ENCODE data around the gene DENND1A. TPM values are rescaled to one million over a fixed set of nuclear protein-coding genes. Genes with fewer than 3 reads are reported as not detected.

The DENND1A gene
- total RNA-seq, 1 experiment from 2014 or later = 23.5 TPM

DNA sequence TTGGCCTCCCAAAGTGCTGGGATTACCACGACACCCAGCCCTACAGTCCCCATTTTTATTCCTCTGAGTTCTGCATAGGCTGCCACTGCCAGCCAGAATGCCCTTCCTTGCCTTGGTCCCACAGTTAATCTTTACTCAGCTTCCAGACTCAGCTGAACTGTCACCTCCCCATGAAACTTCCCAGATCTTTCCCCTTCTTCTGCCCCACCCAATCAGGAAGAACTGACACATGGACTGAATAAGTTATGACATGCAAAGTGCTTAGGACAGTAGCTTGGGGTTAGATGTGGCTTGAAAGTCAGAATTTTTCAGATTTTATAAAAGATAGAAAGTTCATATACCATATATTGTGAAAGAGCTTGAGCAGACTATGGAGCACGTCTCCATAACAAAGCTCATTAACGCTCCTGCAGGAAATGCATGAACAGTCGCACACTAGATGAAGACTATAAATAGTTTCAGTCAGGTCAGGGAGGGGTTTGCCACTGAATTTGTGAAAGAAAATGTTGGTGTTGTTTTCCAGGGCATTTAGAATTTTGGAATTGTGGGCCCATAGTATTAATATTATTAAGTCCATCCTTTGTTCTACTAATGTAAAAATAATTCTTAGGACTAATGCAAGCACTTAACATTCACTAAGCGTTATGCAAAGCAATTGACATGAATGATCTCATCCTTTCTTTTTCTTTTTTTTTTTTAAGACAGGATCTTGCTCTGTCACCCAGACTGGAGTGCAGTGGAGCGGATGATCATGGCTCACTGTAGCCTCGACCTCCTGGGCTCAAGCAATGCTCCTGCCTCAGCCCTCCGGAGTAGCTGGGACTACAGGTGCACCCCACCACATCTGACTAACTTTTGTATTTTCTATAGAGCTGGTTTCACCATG lies 36.1 kb upstream of the DENND1A start:
- Mint-ChIP-seq H3K27ac (no peak overlapping the region), H3K27me3 (ENCODE audit: low read depth) (peaks cover 12% of the 10 kb centered on the region), H3K36me3 (no peaks in the 10 kb centered on the region), H3K4me1 (peaks cover 11% of the 10 kb centered on the region), H3K4me3 (no peak overlapping the region), H3K9me3 (no peaks in the 10 kb centered on the region)
- ChIA-PET POLR2A (interaction anchor here (0.7 kb wide), 1 partner anchor 420 kb away, joined by 3 read pairs; no protein-coding TSS in a partner anchor), CTCF (interaction anchor here (1.1 kb wide), 1 partner anchor 74 kb away, joined by 3 read pairs; no protein-coding TSS in a partner anchor)
- TF ChIP-seq TCF7 (CRISPR knock-in tag; IDR thresholded peaks at IDR 0.05; ENCODE audit: low read depth) (no peak), ZNF121 (CRISPR knock-in tag; IDR thresholded peaks at IDR 0.05) (no peak), PREB (CRISPR knock-in tag; IDR thresholded peaks at IDR 0.05; ENCODE audit: borderline replicate concordance) (no peak), GTF2I (CRISPR knock-in tag; conservative IDR thresholded peaks at IDR 0.05) (no peak), ATF6 (CRISPR knock-in tag; IDR thresholded peaks at IDR 0.05) (no peak), ATF1 (CRISPR knock-in tag; IDR thresholded peaks at IDR 0.05) (no peak), MAX (CRISPR knock-in tag; IDR thresholded peaks at IDR 0.05) (no peak), ZBTB43 (CRISPR knock-in tag; IDR thresholded peaks at IDR 0.05) (no peak), SP1 (CRISPR knock-in tag; conservative IDR thresholded peaks at IDR 0.05) (no peak), MXD4 (CRISPR knock-in tag; IDR thresholded peaks at IDR 0.05; ENCODE audit: borderline replicate concordance) (no peak), ZBTB21 (CRISPR knock-in tag; IDR thresholded peaks at IDR 0.05; ENCODE audit: borderline replicate concordance) (no peak), CTCF (IDR thresholded peaks at IDR 0.05) (no peak), ERG (CRISPR knock-in tag; IDR thresholded peaks at IDR 0.05) (no peak), CREB1 (CRISPR knock-in tag; IDR thresholded peaks at IDR 0.05) (no peak)
- TF ChIP-seq, protein P1, sequence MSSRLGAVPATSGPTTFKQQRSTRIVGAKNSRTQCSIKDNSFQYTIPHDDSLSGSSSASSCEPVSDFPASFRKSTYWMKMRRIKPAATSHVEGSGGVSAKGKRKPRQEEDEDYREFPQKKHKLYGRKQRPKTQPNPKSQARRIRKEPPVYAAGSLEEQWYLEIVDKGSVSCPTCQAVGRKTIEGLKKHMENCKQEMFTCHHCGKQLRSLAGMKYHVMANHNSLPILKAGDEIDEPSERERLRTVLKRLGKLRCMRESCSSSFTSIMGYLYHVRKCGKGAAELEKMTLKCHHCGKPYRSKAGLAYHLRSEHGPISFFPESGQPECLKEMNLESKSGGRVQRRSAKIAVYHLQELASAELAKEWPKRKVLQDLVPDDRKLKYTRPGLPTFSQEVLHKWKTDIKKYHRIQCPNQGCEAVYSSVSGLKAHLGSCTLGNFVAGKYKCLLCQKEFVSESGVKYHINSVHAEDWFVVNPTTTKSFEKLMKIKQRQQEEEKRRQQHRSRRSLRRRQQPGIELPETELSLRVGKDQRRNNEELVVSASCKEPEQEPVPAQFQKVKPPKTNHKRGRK (CRISPR knock-in tag; IDR thresholded peaks at IDR 0.05; ENCODE audit: borderline replicate concordance) = no peak
- TF ChIP-seq, protein P2, sequence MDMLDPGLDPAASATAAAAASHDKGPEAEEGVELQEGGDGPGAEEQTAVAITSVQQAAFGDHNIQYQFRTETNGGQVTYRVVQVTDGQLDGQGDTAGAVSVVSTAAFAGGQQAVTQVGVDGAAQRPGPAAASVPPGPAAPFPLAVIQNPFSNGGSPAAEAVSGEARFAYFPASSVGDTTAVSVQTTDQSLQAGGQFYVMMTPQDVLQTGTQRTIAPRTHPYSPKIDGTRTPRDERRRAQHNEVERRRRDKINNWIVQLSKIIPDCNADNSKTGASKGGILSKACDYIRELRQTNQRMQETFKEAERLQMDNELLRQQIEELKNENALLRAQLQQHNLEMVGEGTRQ (CRISPR knock-in tag; IDR thresholded peaks at IDR 0.05) = no peak
- TF ChIP-seq, protein P3, sequence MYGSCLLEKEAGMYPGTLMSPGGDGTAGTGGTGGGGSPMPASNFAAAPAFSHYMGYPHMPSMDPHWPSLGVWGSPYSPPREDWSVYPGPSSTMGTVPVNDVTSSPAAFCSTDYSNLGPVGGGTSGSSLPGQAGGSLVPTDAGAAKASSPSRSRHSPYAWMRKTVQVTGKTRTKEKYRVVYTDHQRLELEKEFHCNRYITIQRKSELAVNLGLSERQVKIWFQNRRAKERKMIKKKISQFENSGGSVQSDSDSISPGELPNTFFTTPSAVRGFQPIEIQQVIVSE (CRISPR knock-in tag; IDR thresholded peaks at IDR 0.05; ENCODE audit: borderline replicate concordance) = no peak
- TF ChIP-seq, protein P4, sequence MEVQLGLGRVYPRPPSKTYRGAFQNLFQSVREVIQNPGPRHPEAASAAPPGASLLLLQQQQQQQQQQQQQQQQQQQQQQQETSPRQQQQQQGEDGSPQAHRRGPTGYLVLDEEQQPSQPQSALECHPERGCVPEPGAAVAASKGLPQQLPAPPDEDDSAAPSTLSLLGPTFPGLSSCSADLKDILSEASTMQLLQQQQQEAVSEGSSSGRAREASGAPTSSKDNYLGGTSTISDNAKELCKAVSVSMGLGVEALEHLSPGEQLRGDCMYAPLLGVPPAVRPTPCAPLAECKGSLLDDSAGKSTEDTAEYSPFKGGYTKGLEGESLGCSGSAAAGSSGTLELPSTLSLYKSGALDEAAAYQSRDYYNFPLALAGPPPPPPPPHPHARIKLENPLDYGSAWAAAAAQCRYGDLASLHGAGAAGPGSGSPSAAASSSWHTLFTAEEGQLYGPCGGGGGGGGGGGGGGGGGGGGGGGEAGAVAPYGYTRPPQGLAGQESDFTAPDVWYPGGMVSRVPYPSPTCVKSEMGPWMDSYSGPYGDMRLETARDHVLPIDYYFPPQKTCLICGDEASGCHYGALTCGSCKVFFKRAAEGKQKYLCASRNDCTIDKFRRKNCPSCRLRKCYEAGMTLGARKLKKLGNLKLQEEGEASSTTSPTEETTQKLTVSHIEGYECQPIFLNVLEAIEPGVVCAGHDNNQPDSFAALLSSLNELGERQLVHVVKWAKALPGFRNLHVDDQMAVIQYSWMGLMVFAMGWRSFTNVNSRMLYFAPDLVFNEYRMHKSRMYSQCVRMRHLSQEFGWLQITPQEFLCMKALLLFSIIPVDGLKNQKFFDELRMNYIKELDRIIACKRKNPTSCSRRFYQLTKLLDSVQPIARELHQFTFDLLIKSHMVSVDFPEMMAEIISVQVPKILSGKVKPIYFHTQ (CRISPR knock-in tag; IDR thresholded peaks at IDR 0.05) = no peak
- DNase-seq (ENCODE audit: low spot score) = no peak
- no peak for ATAC-seq
